NT2/D1 (cell line): ENCODE data around the gene SAYSD1.

Source experiments
- YY1 ChIP-seq: IDR thresholded peaks from 2 replicates; pipeline ENCODE4 v1.6.1; 2011; ENCODE audit not compliant: insufficient read length, insufficient read depth
- ZNF274 ChIP-seq: IDR thresholded peaks from 2 replicates; pipeline ENCODE4 v1.6.1; 2011; ENCODE audit warnings: mild to moderate bottlenecking, low read depth, low read length

- TF ChIP-seq ZNF274 (no peak), YY1 (no peak)
These were observed 39.8 kb downstream of the SAYSD1 start for GRCh38 chr6:39075010-39075686.
